GM18519 (cell line): ENCODE measurements around the gene SETBP1.

ENCODE experiments used
- ATAC-seq: cut with Tn5 transposase; IDR thresholded peaks from one replicate; pipeline ENCODE4 v1.9.1; 2021; ENCODE audit warnings: mild to moderate bottlenecking, moderate library complexity; ENCODE audit not compliant: unreplicated experiment, low FRiP score

SETBP1 gene

GRCh38 chr18:45049578-45050319 is 369.1 kb downstream of the SETBP1 start:
- no peak for ATAC-seq

GRCh38 chr18:45050712-45051601 is 370.3 kb downstream of the SETBP1 start:
- no peak for ATAC-seq

- ATAC-seq = no peak
Measured at GRCh38 chr18:45054636-45055035, 373.9 kb downstream of the SETBP1 start.

- ATAC-seq = no peak
Measured at GRCh38 chr18:45055811-45056210, 375.1 kb downstream of the SETBP1 start.

- ATAC-seq = no peak
Measured at GRCh38 chr18:45056926-45057325, 376.2 kb downstream of the SETBP1 start.

- no peak for ATAC-seq
Measured at GRCh38 chr18:45057955-45058600, 377.4 kb downstream of the SETBP1 start.

GRCh38 chr18:45059695-45060094 is 379.0 kb downstream of the SETBP1 start:
- no peak for ATAC-seq

GRCh38 chr18:45060102-45060501 is 379.4 kb downstream of the SETBP1 start:
- no peak for ATAC-seq

- ATAC-seq = no peak
Measured at GRCh38 chr18:45061359-45061758, 380.7 kb downstream of the SETBP1 start.

GRCh38 chr18:45063246-45064038 is 382.8 kb downstream of the SETBP1 start:
- ATAC-seq = no peak

- ATAC-seq = no peak
Measured at GRCh38 chr18:45066210-45066609, 385.5 kb downstream of the SETBP1 start.

GRCh38 chr18:45066886-45067285 is 386.2 kb downstream of the SETBP1 start:
- no peak for ATAC-seq

- no peak for ATAC-seq
Measured at GRCh38 chr18:45068400-45069094, 387.9 kb downstream of the SETBP1 start.

GRCh38 chr18:45069546-45069945 is 388.9 kb downstream of the SETBP1 start:
- no peak for ATAC-seq

GRCh38 chr18:45071956-45072355 is 391.3 kb downstream of the SETBP1 start:
- ATAC-seq = no peak

GRCh38 chr18:45073556-45073955 is 392.9 kb downstream of the SETBP1 start:
- ATAC-seq = no peak

- no peak for ATAC-seq
Measured at GRCh38 chr18:45081566-45082181, 401.0 kb downstream of the SETBP1 start.

- ATAC-seq = no peak
Measured at GRCh38 chr18:45083226-45083855, 402.7 kb downstream of the SETBP1 start.

- no peak for ATAC-seq
Measured at GRCh38 chr18:45084206-45084605, 403.5 kb downstream of the SETBP1 start.
